OCI-LY3 (cell line): ENCODE measurements around the gene C18orf63.

Experiments
- EZH2phosphoT487 ChIP-seq: fragments of 200-600 bp; shearing (Covaris generic); IDR thresholded peaks from 2 replicates; pipeline ENCODE4 v1.6.1; 2018; ENCODE audit warnings: antibody characterized with exemption, mixed run types, low read depth
- TF ChIP-seq, protein P1 (sequence below): fragments of 200-600, 300-600 bp; sonication (generic); IDR thresholded peaks from 2 replicates; pipeline ENCODE4 v1.5.1; 2014; ENCODE audit warnings: antibody characterized with exemption, low read length, low read depth

DNA sequence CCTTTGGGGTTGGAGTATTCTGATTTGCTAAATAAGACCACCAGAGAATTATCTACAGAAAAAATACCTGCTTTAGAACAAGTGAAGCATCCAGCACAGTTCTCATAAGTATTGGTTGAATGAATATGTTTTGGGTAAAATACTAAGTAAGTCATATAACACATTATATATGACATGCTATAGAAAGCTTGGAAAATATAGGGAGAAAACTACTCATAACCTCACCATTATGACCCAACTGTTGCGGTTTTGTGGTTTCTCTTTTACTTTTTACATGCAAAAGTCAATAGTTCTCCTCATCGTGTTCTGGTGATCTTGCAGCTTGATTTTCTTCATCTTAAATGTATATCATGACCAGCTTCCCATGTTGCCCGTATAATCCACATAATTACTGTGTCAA lies 75.3 kb downstream of the C18orf63 start:
- TF ChIP-seq, protein P1, sequence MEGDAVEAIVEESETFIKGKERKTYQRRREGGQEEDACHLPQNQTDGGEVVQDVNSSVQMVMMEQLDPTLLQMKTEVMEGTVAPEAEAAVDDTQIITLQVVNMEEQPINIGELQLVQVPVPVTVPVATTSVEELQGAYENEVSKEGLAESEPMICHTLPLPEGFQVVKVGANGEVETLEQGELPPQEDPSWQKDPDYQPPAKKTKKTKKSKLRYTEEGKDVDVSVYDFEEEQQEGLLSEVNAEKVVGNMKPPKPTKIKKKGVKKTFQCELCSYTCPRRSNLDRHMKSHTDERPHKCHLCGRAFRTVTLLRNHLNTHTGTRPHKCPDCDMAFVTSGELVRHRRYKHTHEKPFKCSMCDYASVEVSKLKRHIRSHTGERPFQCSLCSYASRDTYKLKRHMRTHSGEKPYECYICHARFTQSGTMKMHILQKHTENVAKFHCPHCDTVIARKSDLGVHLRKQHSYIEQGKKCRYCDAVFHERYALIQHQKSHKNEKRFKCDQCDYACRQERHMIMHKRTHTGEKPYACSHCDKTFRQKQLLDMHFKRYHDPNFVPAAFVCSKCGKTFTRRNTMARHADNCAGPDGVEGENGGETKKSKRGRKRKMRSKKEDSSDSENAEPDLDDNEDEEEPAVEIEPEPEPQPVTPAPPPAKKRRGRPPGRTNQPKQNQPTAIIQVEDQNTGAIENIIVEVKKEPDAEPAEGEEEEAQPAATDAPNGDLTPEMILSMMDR, result no peak
- TF ChIP-seq EZH2phosphoT487, result no peak
